Activated T-cell treated with anti-CD3 and anti-CD28 coated beads, Interleukin-2, amount 50 U/mL, for 4 hours (primary cell): ENCODE measurements around the gene ZFR2. TPM values are rescaled to one million over a fixed set of nuclear protein-coding genes. Genes with fewer than 3 reads are reported as not detected.
"Not testable (repeated sequence)": the region's sequence is repeated elsewhere in the genome, so short reads cannot be mapped to it uniquely, and the experiment has no call there.

Experiments used
- ATAC-seq, 2 donors: fragments of 200-7000 bp; cut with Tn5 transposase; one replicate each; pipeline ENCODE4 v1.10.0; 2021
- DNase-seq: peaks from one replicate; pipeline ENCODE4 v3.0.0-alpha.2; 2020
- H3K27me3 Mint-ChIP-seq: one replicate; pipeline ENCODE4 v1.8.0; 2021; ENCODE audit warnings: low read depth, mixed read lengths
- H3K36me3 Mint-ChIP-seq: one replicate; pipeline ENCODE4 v1.8.0; 2022; ENCODE audit warnings: mixed read lengths; ENCODE audit not compliant: insufficient read depth
- H3K4me1 Mint-ChIP-seq: one replicate; pipeline ENCODE4 v1.8.0; 2021; ENCODE audit warnings: low read depth, mixed read lengths
- H3K4me3 Mint-ChIP-seq: one replicate; pipeline ENCODE4 v1.8.0; 2021; ENCODE audit warnings: mild to moderate bottlenecking, moderate library complexity, mixed read lengths
- H3K9me3 Mint-ChIP-seq: one replicate; pipeline ENCODE4 v1.8.0; 2021; ENCODE audit warnings: mixed read lengths
- total RNA-seq, 3 donors: library from RNA; stranded (reverse); gene quantifications; one replicate each; pipeline ENCODE4 v1.2.1, GENCODE V29; 2021

Gene ZFR2
- total RNA-seq, 3 donors from 2014 or later: 0.53 to 1.1 (median 0.90) TPM

DNA sequence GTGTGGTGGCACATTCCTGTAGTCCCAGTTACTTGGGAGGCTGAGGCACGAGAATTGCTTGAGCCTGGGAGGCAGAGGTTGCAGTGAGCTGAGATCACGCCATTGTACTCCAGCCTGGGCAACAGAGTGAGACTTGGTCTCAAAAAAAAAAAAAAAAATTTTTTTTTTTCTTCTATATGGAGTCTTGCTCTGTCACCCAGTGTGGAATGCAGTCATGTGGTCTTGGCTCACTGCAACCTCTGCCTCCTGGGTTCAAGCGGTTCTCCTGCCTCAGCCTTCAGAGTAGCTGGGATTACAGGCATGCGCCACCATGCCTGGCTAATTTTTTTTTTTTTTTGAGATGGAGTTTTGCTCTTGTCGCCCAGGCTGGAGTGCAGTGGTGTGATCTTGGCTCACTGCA, 103.1 kb downstream of the ZFR2 start:
- H3K4me3 Mint-ChIP-seq, DNase-seq, H3K9me3 Mint-ChIP-seq, ATAC-seq, H3K27me3 Mint-ChIP-seq: not testable (repeated sequence)
- Mint-ChIP-seq H3K4me1 (peaks cover 23% of the 10 kb centered on the region), H3K36me3 (peaks cover 12% of the 10 kb centered on the region)

- DNase-seq (no peak), ATAC-seq (no peak)
- H3K27me3 Mint-ChIP-seq: no peaks in the 10 kb centered on the region
- H3K36me3 Mint-ChIP-seq: peaks cover 12% of the 10 kb centered on the region
- H3K9me3 Mint-ChIP-seq: no peaks in the 10 kb centered on the region
- peaks cover 28% of the 10 kb centered on the region for H3K4me1 Mint-ChIP-seq
- no peak overlapping the region for H3K4me3 Mint-ChIP-seq
Observed at GRCh38 chr19:3765121-3765520, 103.7 kb downstream of the ZFR2 start.

DNA sequence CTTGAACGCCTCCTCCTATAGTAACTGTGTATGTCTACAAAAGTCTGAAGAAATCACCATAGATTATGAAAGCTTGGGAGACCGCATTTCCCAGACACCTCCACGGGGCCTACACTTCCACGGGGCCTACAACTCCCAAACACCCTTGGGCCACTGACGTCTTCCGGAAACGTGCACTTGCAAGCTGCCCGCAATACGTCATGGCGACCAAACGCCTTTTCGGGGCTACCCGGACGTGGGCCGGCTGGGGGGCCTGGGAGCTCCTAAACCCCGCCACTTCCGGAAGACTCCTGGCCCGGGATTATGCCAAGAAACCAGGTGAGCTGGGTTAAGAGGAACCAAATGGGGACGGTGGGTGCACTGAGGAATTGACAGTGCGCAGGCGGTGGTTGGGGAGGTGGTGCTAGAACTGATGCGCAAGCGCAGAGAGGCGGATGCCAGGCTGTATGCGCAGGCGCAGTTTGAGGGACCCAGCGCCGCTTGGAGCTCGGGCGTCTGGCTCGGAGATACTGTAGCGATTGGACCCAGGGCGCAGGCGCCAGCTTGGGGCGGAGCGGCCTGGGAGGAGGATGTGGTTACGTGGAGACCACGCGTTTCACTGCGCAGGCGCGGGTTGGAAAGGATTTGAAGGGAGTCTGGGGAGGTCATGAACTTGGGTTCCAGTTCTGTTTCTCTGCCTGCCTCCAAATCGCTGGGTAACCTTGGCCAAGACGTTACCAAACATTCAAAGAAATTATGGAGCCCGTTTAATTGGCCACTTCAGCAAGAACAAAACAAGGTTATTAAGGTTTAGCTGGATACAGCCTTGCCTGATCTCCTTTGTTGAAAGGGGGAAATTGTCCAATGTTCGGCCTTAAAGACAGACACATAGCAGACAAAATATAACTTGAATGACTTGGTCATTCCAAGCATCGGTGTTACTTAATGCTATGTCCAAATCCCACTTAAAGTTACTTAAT, 106.1 kb downstream of the ZFR2 start, which contains the start of gene MRPL54:
TSS of gene MRPL54 (plus strand) at position 182 of the 959 bp plus-strand sequence. CDS start at position 201, 19 bp downstream.
- DNase-seq: peak; percentile 99
- ATAC-seq: peak; percentile 87 to 89
- Mint-ChIP-seq H3K36me3 (peaks cover 9% of the 10 kb centered on the region), H3K9me3 (no peaks in the 10 kb centered on the region), H3K4me3 (peak within 1 kb of the TSS; percentile 98), H3K4me1 (peaks cover 40% of the 10 kb centered on the region), H3K27me3 (no peaks in the 10 kb centered on the region)

GRCh38 chr19:3762130-3762473, 106.7 kb downstream of the ZFR2 start:
- Mint-ChIP-seq H3K4me1 (peaks cover 43% of the 10 kb centered on the region), H3K4me3 (peak overlapping the region; percentile 98), H3K9me3 (no peaks in the 10 kb centered on the region), H3K27me3 (no peaks in the 10 kb centered on the region), H3K36me3 (peaks cover 9% of the 10 kb centered on the region)
- no peak for ATAC-seq
- no peak for DNase-seq

DNA sequence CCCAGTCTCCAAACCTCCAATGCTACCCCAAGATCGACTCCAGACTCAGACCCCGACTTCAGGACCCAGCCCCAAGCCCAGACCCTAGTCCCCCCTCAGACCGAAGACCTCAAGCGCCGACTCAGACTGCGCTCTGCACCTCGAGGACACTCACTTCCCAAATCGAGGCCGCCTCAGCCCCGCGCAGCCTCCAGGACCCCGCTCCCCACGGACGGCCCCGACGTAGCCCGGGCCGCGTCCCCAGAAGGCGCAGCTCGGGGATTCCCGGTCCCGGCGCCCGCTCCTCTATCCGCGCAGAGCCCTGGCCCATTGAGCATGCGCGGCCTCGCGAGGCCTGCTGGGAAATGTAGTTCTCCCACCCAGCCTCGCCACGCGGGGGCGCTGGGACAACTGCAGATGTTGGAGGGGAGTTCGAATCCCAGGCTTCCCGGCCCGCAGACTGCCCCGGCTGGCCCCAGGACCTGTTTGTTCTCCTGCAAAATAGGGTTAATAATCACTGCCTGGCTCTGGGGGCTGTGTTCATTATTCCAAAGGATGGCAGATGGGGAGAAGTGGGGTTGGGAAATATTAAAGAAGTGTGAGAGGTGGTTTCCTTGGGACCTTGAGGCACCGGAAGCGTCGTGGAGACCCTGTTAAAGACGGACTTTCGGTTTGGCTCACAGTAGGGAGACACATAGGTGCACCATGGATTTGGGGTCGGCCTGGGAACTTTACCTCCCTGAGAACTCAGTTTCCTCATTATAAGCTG, 107.3 kb downstream of the ZFR2 start, which contains the start of gene APBA3:
TSS of gene APBA3 (minus strand) at position 311 of the 748 bp plus-strand sequence. CDS start 1,428 bp downstream, outside the sequence.
- DNase-seq (peak; percentile 96), ATAC-seq (peak; percentile 61 to 64)
- H3K4me3 Mint-ChIP-seq: peak within 1 kb of the TSS; percentile 98
- H3K27me3 Mint-ChIP-seq: no peaks in the 10 kb centered on the region
- peaks cover 44% of the 10 kb centered on the region for H3K4me1 Mint-ChIP-seq
- H3K9me3 Mint-ChIP-seq: no peaks in the 10 kb centered on the region
- H3K36me3 Mint-ChIP-seq: peaks cover 6% of the 10 kb centered on the region

- Mint-ChIP-seq H3K36me3 (peaks cover 3% of the 10 kb centered on the region), H3K4me1 (peaks cover 39% of the 10 kb centered on the region), H3K9me3 (no peaks in the 10 kb centered on the region), H3K27me3 (no peaks in the 10 kb centered on the region), H3K4me3 (peak overlapping the region; percentile 98)
- DNase-seq: no peak
- ATAC-seq: no peak
Observed at GRCh38 chr19:3760871-3761361, 107.9 kb downstream of the ZFR2 start.

DNA sequence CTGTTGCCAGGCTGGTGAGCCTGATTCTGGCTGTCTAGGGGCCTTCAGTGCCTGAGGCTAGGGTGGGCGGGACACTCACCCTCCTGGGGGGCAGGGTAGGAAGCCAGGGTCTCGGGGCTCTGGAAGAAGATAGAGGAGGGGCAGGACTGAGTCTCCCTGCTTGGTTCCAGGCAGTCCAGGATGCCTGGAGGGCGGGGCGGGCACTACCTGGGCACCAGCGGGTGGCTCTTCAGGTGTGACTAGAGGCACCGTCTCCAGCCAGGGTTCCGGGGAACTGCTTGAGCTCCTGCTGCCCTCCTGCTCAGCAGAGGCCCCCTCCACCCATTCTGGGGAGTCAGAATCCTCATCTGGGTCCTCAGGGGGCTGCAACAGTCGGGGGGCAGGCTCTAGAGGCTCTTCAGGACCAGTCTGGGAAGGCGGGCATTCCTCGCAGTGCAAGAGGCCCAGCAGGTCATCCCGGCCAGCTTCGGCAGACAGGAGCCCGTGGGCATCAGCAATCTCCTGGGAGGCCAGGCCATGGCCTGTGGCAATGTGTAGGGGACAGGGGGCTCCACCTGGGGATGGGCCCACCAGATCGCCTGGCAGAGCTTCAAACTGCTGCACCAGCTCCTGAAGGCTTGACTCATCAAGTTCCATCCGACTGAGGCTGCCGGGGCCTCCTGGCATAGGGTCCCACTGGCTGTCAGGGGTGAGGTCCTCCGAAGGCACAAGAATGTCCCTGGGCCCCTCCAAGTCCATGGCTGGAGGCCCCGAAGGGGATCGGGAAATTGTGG, 109.2 kb downstream of the ZFR2 start:
- Mint-ChIP-seq H3K36me3 (peaks cover 5% of the 10 kb centered on the region), H3K9me3 (no peaks in the 10 kb centered on the region), H3K4me3 (peak overlapping the region; percentile 98), H3K4me1 (peaks cover 41% of the 10 kb centered on the region), H3K27me3 (no peaks in the 10 kb centered on the region)
- DNase-seq: no peak
- no peak for ATAC-seq

DNA sequence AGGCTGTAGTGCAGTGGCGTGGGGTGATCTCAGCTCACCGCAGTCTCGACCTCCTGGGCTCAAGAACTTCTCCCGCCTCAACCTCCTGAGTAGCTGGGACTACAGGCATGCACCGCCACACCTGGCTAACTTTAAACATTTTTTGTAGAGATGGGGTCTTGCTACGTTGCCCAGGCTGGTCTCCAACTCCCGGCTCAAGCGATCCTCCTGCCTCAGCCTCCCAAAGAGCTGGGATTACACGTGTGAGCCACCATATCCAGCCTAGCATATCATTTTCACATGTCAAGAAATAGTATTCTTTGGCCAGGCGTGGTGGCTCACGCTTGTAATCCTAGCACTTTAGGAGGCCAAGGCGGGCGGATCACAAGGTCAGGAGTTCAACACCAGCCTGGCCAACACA, 110.5 kb downstream of the ZFR2 start:
- not testable (repeated sequence) for ATAC-seq, H3K36me3 Mint-ChIP-seq, DNase-seq, H3K27me3 Mint-ChIP-seq, H3K4me3 Mint-ChIP-seq, H3K9me3 Mint-ChIP-seq
- H3K4me1 Mint-ChIP-seq: peaks cover 42% of the 10 kb centered on the region

DNA sequence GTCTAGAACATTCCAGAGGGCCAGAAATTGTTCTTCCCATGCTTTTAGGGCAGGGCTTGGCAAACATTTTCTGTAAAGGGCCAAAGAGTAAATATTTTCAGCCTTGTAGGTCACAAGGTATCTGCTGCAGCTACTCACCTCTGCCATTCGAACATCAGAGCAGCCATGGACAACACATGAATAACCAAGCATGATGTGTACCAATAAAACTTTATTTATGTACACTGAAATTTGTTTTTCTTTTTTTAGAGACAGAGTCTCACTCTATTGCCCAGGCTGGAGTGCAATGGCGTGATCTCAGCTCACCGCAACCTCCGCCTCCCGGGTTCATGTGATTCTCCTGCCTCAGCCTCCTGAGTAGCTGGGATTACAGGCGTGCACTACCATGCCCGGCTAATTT, 111.1 kb downstream of the ZFR2 start:
- not testable (repeated sequence) for H3K36me3 Mint-ChIP-seq, DNase-seq, H3K4me3 Mint-ChIP-seq, H3K27me3 Mint-ChIP-seq, ATAC-seq, H3K9me3 Mint-ChIP-seq
- H3K4me1 Mint-ChIP-seq: peaks cover 37% of the 10 kb centered on the region

Other genes with a start within 250 kb of the ZFR2 start
- gene CACTIN, start 242.2 kb downstream of the ZFR2 start, total RNA-seq: 10 to 100 TPM; 51.5 to 53.8 (median 52.6) TPM
- gene PIP5K1C, start 168.6 kb downstream of the ZFR2 start, total RNA-seq: 10 to 100 TPM; 12.1 to 20.9 (median 16.7) TPM
- gene TJP3, start 160.7 kb downstream of the ZFR2 start, total RNA-seq: 1 to 10 TPM in 1 of 3 donors, under 1 TPM in 2; 0.61 to 1.1 (median 0.66) TPM
- 10 to 100 TPM; 44.6 to 48.5 (median 45.4) TPM for gene APBA3, start 107.3 kb downstream of the ZFR2 start, total RNA-seq
- gene MRPL54, start 106.4 kb downstream of the ZFR2 start, total RNA-seq: 100 to 1,000 TPM in 2 of 3 donors, 10 to 100 TPM in 1; 95.8 to 132 (median 125) TPM
- not detected for gene RAX2, start 96.8 kb downstream of the ZFR2 start, total RNA-seq
- gene MATK, start 82.7 kb downstream of the ZFR2 start, total RNA-seq: 10 to 100 TPM; 43.1 to 87.6 (median 82.9) TPM
- gene ATCAY, start 11.6 kb upstream of the ZFR2 start, total RNA-seq: not detected
- not detected for gene NMRK2, start 64.0 kb upstream of the ZFR2 start, total RNA-seq
- 10 to 100 TPM; 41.6 to 44.3 (median 42.6) TPM for gene DAPK3, start 102.1 kb upstream of the ZFR2 start, total RNA-seq
- 1,000 to 10,000 TPM; 3,493 to 4,080 (median 3,609) TPM for gene EEF2, start 116.4 kb upstream of the ZFR2 start, total RNA-seq
- 10 to 100 TPM; 33.9 to 37.0 (median 35.3) TPM for gene PIAS4, start 138.7 kb upstream of the ZFR2 start, total RNA-seq
- gene ZBTB7A, start 197.9 kb upstream of the ZFR2 start, total RNA-seq: 10 to 100 TPM; 46.6 to 49.6 (median 47.4) TPM